ENCODE measurements around the gene STS.

- TF ChIP-seq CTCF (IDR thresholded peaks at IDR 0.05), result no peak
- TF ChIP-seq POLR2A (IDR thresholded peaks at IDR 0.05), result no peak
Measured at GRCh38 chrX:7159149-7159861, 11.8 kb downstream of the STS start.
